HL-60 (cell line): ENCODE data around the gene MMP15.

Experiments used
- CTCF ChIP-seq: IDR thresholded peaks from one replicate; pipeline ENCODE4 v1.5.1; 2011; ENCODE audit warnings: low read length, control low read depth, inconsistent platforms; ENCODE audit not compliant: insufficient read depth
- GABPA ChIP-seq: IDR thresholded peaks from 2 replicates; pipeline ENCODE4 v1.6.1; 2012; ENCODE audit warnings: low read depth
- REST ChIP-seq: IDR thresholded peaks from 2 replicates; pipeline ENCODE4 v1.6.1; 2012; ENCODE audit warnings: low read depth; ENCODE audit not compliant: insufficient replicate concordance
- SPI1 ChIP-seq: IDR thresholded peaks from 2 replicates; pipeline ENCODE4 v1.6.1; 2012; ENCODE audit warnings: low read depth, mild to moderate bottlenecking, borderline replicate concordance

- TF ChIP-seq CTCF, result peak; percentile 33
- no peak for TF ChIP-seq REST
- no peak; the same call in 1 of the 2 replicates for TF ChIP-seq GABPA
- TF ChIP-seq SPI1, result peak; percentile 38; the same call in 1 of the 2 replicates
These were observed 24.6 kb upstream of the MMP15 start, which contains the start of gene USB1 for GRCh38 chr16:58000706-58001676.
